Endodermal cell (in vitro differentiated cells): ENCODE data around the gene IRX1. TPM values are rescaled to one million over a fixed set of nuclear protein-coding genes. Genes with fewer than 3 reads are reported as not detected.
A peak's percentile ranks its signal among the peaks of the same experiment; 100 is the strongest.

Source experiments
- DNase-seq: peaks from one replicate; pipeline ENCODE4 v3.0.0-alpha.2; 2017
- H3K27ac ChIP-seq: 2 replicates; pipeline ENCODE4 v1.5.1; 2013; ENCODE audit warnings: mild to moderate bottlenecking, low read depth, low read length, moderate library complexity
- H3K27me3 ChIP-seq: 2 replicates; pipeline ENCODE4 v1.6.1; 2013; ENCODE audit warnings: mild to moderate bottlenecking, low read length, moderate library complexity; ENCODE audit not compliant: insufficient read depth, control insufficient read depth, poor library complexity, severe bottlenecking
- H3K36me3 ChIP-seq: 2 replicates; pipeline ENCODE4 v1.7.0; 2013; ENCODE audit warnings: mild to moderate bottlenecking, low read length, moderate library complexity; ENCODE audit not compliant: control insufficient read depth, insufficient read depth
- H3K4me1 ChIP-seq: one replicate; pipeline ENCODE4 v1.7.0; 2013; ENCODE audit warnings: low read length; ENCODE audit not compliant: control insufficient read depth, insufficient read depth
- H3K4me3 ChIP-seq: 2 replicates; pipeline ENCODE4 v1.5.1; 2013; ENCODE audit warnings: mild to moderate bottlenecking, low read length, moderate library complexity
- H3K9ac ChIP-seq: 2 replicates; pipeline ENCODE4 v1.6.1; 2013; ENCODE audit warnings: mild to moderate bottlenecking, low read length, moderate library complexity; ENCODE audit not compliant: poor library complexity, severe bottlenecking; ENCODE audit errors: extremely low read depth
- H3K9me3 ChIP-seq: 2 replicates; pipeline ENCODE4 v1.6.1; 2013; ENCODE audit warnings: mild to moderate bottlenecking, low read length, moderate library complexity; ENCODE audit not compliant: control insufficient read depth
- H3K27ac Mint-ChIP-seq: 2 replicates; pipeline ENCODE4 v1.8.0; 2020; ENCODE audit warnings: mixed read lengths
- H3K27me3 Mint-ChIP-seq: 2 replicates; pipeline ENCODE4 v1.8.0; 2021; ENCODE audit warnings: mild to moderate bottlenecking, mixed read lengths; ENCODE audit not compliant: insufficient read depth
- H3K36me3 Mint-ChIP-seq: 2 replicates; pipeline ENCODE4 v1.8.0; 2020; ENCODE audit warnings: low read depth, mixed read lengths
- H3K4me1 Mint-ChIP-seq: 2 replicates; pipeline ENCODE4 v1.8.0; 2020; ENCODE audit warnings: mixed read lengths
- H3K4me3 Mint-ChIP-seq: 2 replicates; pipeline ENCODE4 v1.8.0; 2020; ENCODE audit warnings: mild to moderate bottlenecking, moderate library complexity, mixed read lengths
- H3K9me3 Mint-ChIP-seq: 2 replicates; pipeline ENCODE4 v1.8.0; 2020; ENCODE audit warnings: mild to moderate bottlenecking, mixed read lengths
- CTCF ChIP-seq: fragments of 200-600 bp; sonication (generic); conservative IDR thresholded peaks from 2 replicates; pipeline ENCODE4 v1.5.0; 2021; ENCODE audit warnings: antibody characterized with exemption, mild to moderate bottlenecking
- WGBS, 2 experiments: methylation state at CpG; one replicate each; pipeline versions ENCODE4 v1.1.5 to v1.1.7; 2013; ENCODE audit warnings: missing lambda C conversion rate in 2 of 2, mixed read lengths in 1 of 2; ENCODE audit not compliant: insufficient coverage in 1 of 2, insufficient read length in 1 of 2; 5-methylcytosine and 5-hydroxymethylcytosine counted together
- total RNA-seq, 2 donors: library from RNA; stranded (reverse); fragmentation: NEBNext Ultra II Directional in 1 of 2; extraction: Animal tissue kit (Norgen Biotek cat#: 25700) in 1 of 2; gene quantifications; 2 replicates in 1 of 2; 3 replicates in 1 of 2; pipeline ENCODE4 v1.2.1, GENCODE V29; 2021

Gene IRX1
- total RNA-seq, 2 donors from 2014 or later: 1.9 to 7.6 TPM

DNA sequence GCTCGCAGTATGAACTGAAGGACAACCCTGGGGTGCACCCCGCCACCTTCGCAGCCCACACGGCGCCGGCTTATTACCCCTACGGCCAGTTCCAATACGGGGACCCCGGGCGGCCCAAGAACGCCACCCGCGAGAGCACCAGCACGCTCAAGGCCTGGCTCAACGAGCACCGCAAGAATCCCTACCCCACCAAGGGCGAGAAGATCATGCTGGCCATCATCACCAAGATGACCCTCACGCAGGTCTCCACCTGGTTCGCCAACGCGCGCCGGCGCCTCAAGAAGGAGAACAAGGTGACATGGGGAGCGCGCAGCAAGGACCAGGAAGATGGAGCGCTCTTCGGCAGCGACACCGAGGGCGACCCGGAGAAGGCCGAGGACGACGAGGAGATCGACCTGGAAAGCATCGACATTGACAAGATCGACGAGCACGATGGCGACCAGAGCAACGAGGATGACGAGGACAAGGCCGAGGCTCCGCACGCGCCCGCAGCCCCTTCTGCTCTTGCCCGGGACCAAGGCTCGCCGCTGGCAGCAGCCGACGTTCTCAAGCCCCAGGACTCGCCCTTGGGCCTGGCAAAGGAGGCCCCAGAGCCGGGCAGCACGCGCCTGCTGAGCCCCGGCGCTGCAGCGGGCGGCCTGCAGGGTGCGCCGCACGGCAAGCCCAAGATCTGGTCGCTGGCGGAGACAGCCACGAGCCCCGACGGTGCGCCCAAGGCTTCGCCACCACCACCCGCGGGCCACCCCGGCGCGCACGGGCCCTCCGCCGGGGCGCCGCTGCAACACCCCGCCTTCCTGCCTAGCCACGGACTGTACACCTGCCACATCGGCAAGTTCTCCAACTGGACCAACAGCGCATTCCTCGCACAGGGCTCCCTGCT lies 3.8 kb downstream of the IRX1 start:
- WGBS, 2 experiments: 14 to 47% methylated on average over 46 to 86 of the region's 86 CpGs
- Mint-ChIP-seq H3K4me3 (peak overlapping the region; percentile 59), H3K9me3 (no peaks in the 10 kb centered on the region), H3K27me3 (peaks cover 93% of the 10 kb centered on the region), H3K27ac (no peak overlapping the region), H3K36me3 (no peaks in the 10 kb centered on the region), H3K4me1 (peaks cover 24% of the 10 kb centered on the region)
- Histone ChIP-seq H3K4me3 (no peak overlapping the region), H3K36me3 (no peaks in the 10 kb centered on the region), H3K9ac (no peak overlapping the region), H3K4me1 (peaks cover 6% of the 10 kb centered on the region), H3K27ac (no peak overlapping the region), H3K27me3 (peaks cover 94% of the 10 kb centered on the region), H3K9me3 (no peaks in the 10 kb centered on the region)
- peak; percentile 85 for TF ChIP-seq CTCF
- DNase-seq: peak; percentile 89

GRCh38 chr5:3600106-3601060 lies 4.8 kb downstream of the IRX1 start:
- 7 to 53% methylated on average over 6 to 71 of the region's 71 CpGs for WGBS, 2 experiments
- no peak for TF ChIP-seq CTCF
- H3K4me1 Mint-ChIP-seq: peaks cover 24% of the 10 kb centered on the region
- Histone ChIP-seq H3K9me3 (no peaks in the 10 kb centered on the region), H3K36me3 (no peaks in the 10 kb centered on the region), H3K27ac (no peak overlapping the region), H3K9ac (no peak overlapping the region), H3K4me1 (peaks cover 6% of the 10 kb centered on the region), H3K27me3 (peaks cover 94% of the 10 kb centered on the region), H3K4me3 (peak overlapping the region; percentile 60)
- no peak overlapping the region for H3K27ac Mint-ChIP-seq
- H3K36me3 Mint-ChIP-seq: no peaks in the 10 kb centered on the region
- peak overlapping the region; percentile 59 for H3K4me3 Mint-ChIP-seq
- H3K27me3 Mint-ChIP-seq: peaks cover 93% of the 10 kb centered on the region
- H3K9me3 Mint-ChIP-seq: no peaks in the 10 kb centered on the region
- peak; percentile 90 for DNase-seq

- H3K36me3 Mint-ChIP-seq: no peaks in the 10 kb centered on the region
- Histone ChIP-seq H3K4me3 (peak overlapping the region; percentile 60), H3K36me3 (no peaks in the 10 kb centered on the region), H3K9me3 (no peaks in the 10 kb centered on the region), H3K27ac (no peak overlapping the region), H3K4me1 (peaks cover 6% of the 10 kb centered on the region), H3K9ac (no peak overlapping the region), H3K27me3 (peaks cover 100% of the 10 kb centered on the region)
- H3K9me3 Mint-ChIP-seq: no peaks in the 10 kb centered on the region
- no peak for TF ChIP-seq CTCF
- 5 to 20% methylated on average over 5 to 19 of the region's 23 CpGs for WGBS, 2 experiments
- H3K27me3 Mint-ChIP-seq: peaks cover 100% of the 10 kb centered on the region
- no peak overlapping the region for H3K27ac Mint-ChIP-seq
- peaks cover 24% of the 10 kb centered on the region for H3K4me1 Mint-ChIP-seq
- no peak for DNase-seq
- peak overlapping the region; percentile 59 for H3K4me3 Mint-ChIP-seq
Observed at GRCh38 chr5:3601061-3601710, 5.6 kb downstream of the IRX1 start.
